Measurements from ENCODE around the gene UQCRQ. TPM values are rescaled to one million over a fixed set of nuclear protein-coding genes. Genes with fewer than 3 reads are reported as not detected.

UQCRQ gene
- total RNA-seq, 1 experiment from 2014 or later, result 306 TPM

DNA sequence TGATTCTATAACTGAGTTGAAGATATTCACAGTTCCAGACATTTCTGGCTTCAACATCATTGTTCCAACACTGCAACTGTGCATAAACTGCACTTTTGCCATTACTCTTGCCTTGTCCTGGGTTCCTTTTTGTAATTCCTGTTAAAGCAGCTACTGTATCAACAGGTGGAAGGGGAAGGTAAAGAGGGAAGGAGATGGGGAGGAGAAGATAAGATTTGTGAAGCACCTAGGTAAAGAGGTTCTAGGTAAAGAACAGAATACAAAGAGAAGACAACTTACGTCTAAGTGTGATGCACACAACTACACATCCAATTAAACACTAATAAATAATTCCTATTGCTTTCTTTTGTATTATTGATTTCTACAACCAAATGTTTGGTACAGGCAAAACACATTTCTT, 43.3 kb downstream of the UQCRQ start:
- TF ChIP-seq, protein P1, sequence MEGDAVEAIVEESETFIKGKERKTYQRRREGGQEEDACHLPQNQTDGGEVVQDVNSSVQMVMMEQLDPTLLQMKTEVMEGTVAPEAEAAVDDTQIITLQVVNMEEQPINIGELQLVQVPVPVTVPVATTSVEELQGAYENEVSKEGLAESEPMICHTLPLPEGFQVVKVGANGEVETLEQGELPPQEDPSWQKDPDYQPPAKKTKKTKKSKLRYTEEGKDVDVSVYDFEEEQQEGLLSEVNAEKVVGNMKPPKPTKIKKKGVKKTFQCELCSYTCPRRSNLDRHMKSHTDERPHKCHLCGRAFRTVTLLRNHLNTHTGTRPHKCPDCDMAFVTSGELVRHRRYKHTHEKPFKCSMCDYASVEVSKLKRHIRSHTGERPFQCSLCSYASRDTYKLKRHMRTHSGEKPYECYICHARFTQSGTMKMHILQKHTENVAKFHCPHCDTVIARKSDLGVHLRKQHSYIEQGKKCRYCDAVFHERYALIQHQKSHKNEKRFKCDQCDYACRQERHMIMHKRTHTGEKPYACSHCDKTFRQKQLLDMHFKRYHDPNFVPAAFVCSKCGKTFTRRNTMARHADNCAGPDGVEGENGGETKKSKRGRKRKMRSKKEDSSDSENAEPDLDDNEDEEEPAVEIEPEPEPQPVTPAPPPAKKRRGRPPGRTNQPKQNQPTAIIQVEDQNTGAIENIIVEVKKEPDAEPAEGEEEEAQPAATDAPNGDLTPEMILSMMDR (conservative IDR thresholded peaks at IDR 0.05), result no peak
- no peak overlapping the region for H3K9ac ChIP-seq (ENCODE audit: extremely low read depth, insufficient read length, low read length)
- H3K4me3 Mint-ChIP-seq, result no peak overlapping the region

More for the DNA sequence above, 43.3 kb downstream of the UQCRQ start:
- no peaks in the 10 kb centered on the region for H3K27me3 ChIP-seq (ENCODE audit: insufficient read depth, low read length)
- no CpG with 5 or more reads among the region's 1 CpG for WGBS (ENCODE audit: extremely low coverage, insufficient read length, low lambda C conversion rate)
- H3K4me1 ChIP-seq (ENCODE audit: insufficient read depth, low read length), result no peaks in the 10 kb centered on the region
- Mint-ChIP-seq H3K36me3 (ENCODE audit: insufficient read depth in 1 of 3, low read depth in 3 of 3) (peaks cover 10 to 29% (median 19%) of the 10 kb centered on the region in 3 experiments; a peak in 6 of 7 replicates), H3K4me1 (peaks cover 7 to 9% of the 10 kb centered on the region in 2 experiments), H3K27me3 (ENCODE audit: low read depth) (no peaks in the 10 kb centered on the region), H3K27ac (no peak overlapping the region), H3K9me3 (no peaks in the 10 kb centered on the region)
- H3K14ac ChIP-seq (ENCODE audit: insufficient read depth, low read length), result no peak overlapping the region
- no peak overlapping the region for H2BK15ac ChIP-seq (ENCODE audit: low read depth, low read length)
- no peak overlapping the region for H2AFZ ChIP-seq (ENCODE audit: low read length)
- H4K5ac ChIP-seq (ENCODE audit: insufficient read length, low read depth, low read length), result no peak overlapping the region
- H3K9me3 ChIP-seq (ENCODE audit: control insufficient read depth, low read depth, low read length), result no peaks in the 10 kb centered on the region
- no peak overlapping the region for H3K4ac ChIP-seq (ENCODE audit: low read depth, low read length)
- H2BK12ac ChIP-seq (ENCODE audit: insufficient read length, low read depth, low read length), result no peak overlapping the region
- no peak overlapping the region for H3K56ac ChIP-seq (ENCODE audit: insufficient read length, low read depth, low read length)
- no peak overlapping the region for H3T11ph ChIP-seq (ENCODE audit: low read length)
- no peak overlapping the region for H2BK5ac ChIP-seq (ENCODE audit: insufficient read length, low read length)
- DNase-seq, result no peak
- H3K27ac ChIP-seq (ENCODE audit: insufficient read length, low read depth, low read length), result no peak overlapping the region
- H3K18ac ChIP-seq (ENCODE audit: insufficient read length, low read depth, low read length), result no peak overlapping the region
- no peak overlapping the region for H4K91ac ChIP-seq (ENCODE audit: insufficient read length, low read depth, low read length)
- H3K23me2 ChIP-seq (ENCODE audit: insufficient read length, low read depth, low read length, poor library complexity, severe bottlenecking), result no peaks in the 10 kb centered on the region
- H2AK5ac ChIP-seq (ENCODE audit: insufficient read length, low read length), result no peak overlapping the region
- no peak overlapping the region for H2BK20ac ChIP-seq (ENCODE audit: low read depth, low read length, poor library complexity, severe bottlenecking)
- peaks cover 7% of the 10 kb centered on the region for H3K79me1 ChIP-seq (ENCODE audit: insufficient read depth, low read depth, low read length, poor library complexity, severe bottlenecking)
- H3K23ac ChIP-seq (ENCODE audit: insufficient read length, low read depth, low read length), result no peak overlapping the region
- H4K20me1 ChIP-seq (ENCODE audit: control insufficient read depth, insufficient read depth, insufficient read length), result no peaks in the 10 kb centered on the region
- H3K79me2 ChIP-seq (ENCODE audit: insufficient read depth, low read length), result no peaks in the 10 kb centered on the region; the same call in 1 of the 2 replicates
- H4K8ac ChIP-seq (replicated peaks; ENCODE audit: insufficient read length, low read depth, low read length), result no peak overlapping the region
- no peak overlapping the region for H3K4me2 ChIP-seq (ENCODE audit: insufficient read depth, insufficient read length, low read length)
- H2BK120ac ChIP-seq (ENCODE audit: low read depth, low read length, poor library complexity, severe bottlenecking), result no peak overlapping the region

Data from H9 (cell line).